ENCODE measurements around the gene VWA8.

Gene VWA8

DNA sequence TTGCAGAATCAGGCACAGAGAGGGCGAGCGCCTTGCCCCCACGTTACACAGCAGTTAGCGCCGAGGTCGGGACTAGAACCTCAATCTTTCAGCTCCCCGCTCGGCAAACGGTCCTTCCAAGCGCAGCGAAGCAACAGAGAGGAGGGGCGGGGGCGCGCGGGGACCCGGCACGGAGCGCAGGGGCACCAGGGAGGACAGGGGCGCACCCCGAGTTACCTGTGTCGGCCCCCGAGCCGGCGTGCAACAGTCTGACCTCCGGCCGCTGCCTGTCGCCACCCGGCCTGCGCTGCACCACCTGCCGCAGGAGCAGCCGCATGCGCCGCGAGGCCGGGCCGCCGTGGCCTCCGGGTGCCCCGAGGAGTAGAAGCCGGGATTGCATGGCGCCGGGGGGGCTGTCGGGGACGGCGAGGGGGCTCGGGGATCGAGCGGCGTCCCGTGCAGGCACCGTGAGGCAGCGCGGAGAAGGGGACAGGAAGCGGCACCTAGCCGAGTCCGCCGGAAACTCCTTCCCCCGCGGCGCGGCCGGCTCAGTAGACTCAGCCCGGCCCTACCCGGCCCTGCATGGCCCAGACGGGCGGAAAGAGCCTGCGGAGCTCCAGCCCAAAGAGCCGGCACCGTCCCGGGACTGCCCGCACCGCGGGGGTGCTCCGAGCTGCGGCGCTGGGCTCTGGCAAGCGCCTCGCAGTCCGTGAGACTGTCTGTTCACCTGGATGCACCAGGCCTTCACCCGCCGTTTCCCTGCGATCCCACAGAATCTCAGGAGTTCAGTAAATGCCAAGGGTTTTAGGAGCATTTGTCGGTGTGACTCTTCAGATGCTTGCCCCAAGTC, at the start of gene VWA8:
VWA8 (minus strand) TSS at position 473 of the 829 bp plus-strand sequence; CDS start at position 379, 94 bp downstream.
- H3K36me3 Mint-ChIP-seq, result peaks cover 5% of the 10 kb centered on the region
- H3K27ac Mint-ChIP-seq, result peak within 1 kb of the TSS; percentile 87
- H3K4me3 Mint-ChIP-seq, result peak within 1 kb of the TSS; percentile 93
- no peaks in the 10 kb centered on the region for H3K9me3 Mint-ChIP-seq
- H3K27me3 Mint-ChIP-seq, result no peaks in the 10 kb centered on the region
- DNase-seq, result peak; percentile 89
- H3K4me1 Mint-ChIP-seq, result peaks cover 31% of the 10 kb centered on the region
- CTCF ChIA-PET, result interaction anchor here (0.5 to 3.4 kb wide), 3 partner anchors 11 to 126 kb away, joined by 3 to 11 read pairs (median 8); no protein-coding TSS in a partner anchor

DNA sequence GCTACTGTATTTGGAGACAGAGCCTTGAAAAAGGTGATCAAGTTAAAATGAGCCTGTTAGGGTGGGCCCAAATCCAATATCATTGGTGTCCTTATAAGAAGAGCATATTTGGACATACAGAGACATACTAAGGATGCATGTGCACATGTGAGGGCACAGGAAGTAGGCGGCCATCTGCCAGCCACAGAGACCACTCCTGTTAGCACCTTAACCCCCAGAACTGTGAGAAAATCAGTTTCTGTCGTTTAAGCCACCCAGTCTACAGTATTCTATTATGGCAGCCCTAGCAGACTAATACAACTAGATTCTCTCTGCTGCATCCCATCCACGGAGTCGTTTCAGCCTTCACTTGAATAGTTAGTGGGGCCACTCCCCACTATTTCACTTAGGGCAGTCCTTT, 48.1 kb upstream of the VWA8 start:
- H3K4me3 Mint-ChIP-seq, result no peak overlapping the region
- CTCF ChIA-PET, result no interaction called here

DNA sequence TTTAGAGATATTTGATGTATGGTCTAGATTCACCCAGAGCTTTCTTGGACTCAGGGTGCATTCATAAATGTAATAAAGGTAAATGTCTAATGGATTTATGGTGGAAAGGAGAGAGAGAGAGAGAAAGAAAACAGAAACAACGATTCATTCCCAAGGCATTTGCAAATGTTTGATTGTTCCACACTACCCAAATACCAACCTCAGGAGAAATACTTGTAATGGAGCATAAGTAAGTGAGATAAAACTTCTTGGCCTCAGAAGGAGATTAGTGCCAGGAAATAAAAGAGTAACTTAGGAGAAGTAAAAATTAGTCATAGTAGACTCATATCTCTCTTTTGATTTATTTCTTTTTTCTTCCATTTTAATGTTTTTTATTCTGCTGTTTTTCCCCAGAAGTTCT, 46.9 kb upstream of the VWA8 start:
- Mint-ChIP-seq H3K9me3 (no peaks in the 10 kb centered on the region), H3K27me3 (peaks cover 5% of the 10 kb centered on the region), H3K4me3 (no peak overlapping the region), H3K4me1 (no peaks in the 10 kb centered on the region), H3K27ac (no peak overlapping the region), H3K36me3 (no peaks in the 10 kb centered on the region)
- CTCF ChIA-PET, result no interaction called here
- DNase-seq, result no peak

More for the DNA sequence above, 48.1 kb upstream of the VWA8 start:
- Mint-ChIP-seq H3K27ac (no peak overlapping the region), H3K27me3 (peaks cover 10% of the 10 kb centered on the region), H3K36me3 (no peaks in the 10 kb centered on the region), H3K4me1 (no peaks in the 10 kb centered on the region), H3K9me3 (no peaks in the 10 kb centered on the region)
- no peak for DNase-seq

DNA sequence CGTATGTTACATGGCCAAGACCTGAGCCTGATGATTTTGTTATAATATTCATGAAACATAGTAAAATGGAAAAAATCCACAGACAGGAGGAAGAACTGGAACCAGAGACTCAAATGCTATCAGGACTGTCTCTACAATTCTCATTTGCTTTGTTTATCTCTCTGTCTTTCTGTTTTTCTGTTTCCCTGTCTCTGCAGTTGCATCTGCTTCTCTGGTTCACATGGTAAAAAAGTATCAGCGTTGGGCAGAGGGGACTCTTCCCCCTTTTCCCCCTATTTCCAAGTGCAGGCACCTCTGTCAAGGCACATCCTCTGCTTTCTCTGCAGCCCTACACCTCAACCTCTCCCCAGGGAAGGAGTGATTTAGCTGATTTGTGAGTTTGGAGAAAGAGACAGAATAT, 41.2 kb upstream of the VWA8 start:
- Mint-ChIP-seq H3K9me3 (no peaks in the 10 kb centered on the region), H3K4me1 (no peaks in the 10 kb centered on the region), H3K27me3 (peaks cover 23% of the 10 kb centered on the region), H3K27ac (no peak overlapping the region), H3K36me3 (no peaks in the 10 kb centered on the region), H3K4me3 (no peak overlapping the region)
- CTCF ChIA-PET, result no interaction called here
- DNase-seq, result no peak

DNA sequence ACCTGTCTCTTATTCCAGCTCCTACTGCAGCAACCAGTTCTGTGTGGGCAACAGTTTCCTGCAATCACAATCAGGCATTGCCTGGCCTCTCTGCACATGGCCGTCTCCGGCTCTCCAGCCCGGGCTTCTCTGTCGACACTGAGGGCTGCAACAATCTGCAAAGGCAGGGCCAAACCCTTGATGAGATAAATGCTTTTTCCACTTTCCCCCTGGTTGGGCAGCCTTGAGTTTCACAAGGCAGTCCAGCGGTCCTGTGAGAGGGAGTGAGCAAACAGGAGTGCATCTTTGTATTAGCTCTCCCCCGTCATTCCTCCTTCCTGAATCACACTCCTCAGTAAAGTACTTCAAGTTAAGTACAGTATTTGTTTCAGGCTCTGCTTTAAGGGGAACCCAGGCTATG, 40.7 kb upstream of the VWA8 start:
- Mint-ChIP-seq H3K36me3 (no peaks in the 10 kb centered on the region), H3K27ac (no peak overlapping the region), H3K4me3 (no peak overlapping the region), H3K27me3 (peaks cover 23% of the 10 kb centered on the region), H3K9me3 (no peaks in the 10 kb centered on the region), H3K4me1 (no peaks in the 10 kb centered on the region)
- no peak for DNase-seq
- CTCF ChIA-PET, result no interaction called here

DNA sequence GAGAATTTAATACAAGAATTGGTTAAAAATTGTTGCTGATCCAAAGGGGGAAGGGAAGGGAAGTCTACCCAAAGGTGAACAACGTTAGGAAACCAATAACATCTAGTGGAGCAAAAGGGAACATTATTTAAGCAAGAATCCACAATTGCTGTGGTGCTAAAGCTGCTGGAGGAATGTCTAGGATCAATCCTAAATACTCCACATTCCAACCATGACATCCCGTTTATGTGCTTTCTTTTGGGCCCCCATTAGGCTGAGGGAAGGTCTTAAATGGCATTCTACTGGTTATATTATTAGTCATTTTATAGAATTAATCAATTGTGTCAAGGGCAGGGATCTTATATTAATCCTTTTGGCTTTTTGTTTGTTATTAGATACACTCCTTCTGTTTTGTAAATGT, 39.9 kb upstream of the VWA8 start:
- CTCF ChIA-PET, result no interaction called here
- no peak for DNase-seq
- Mint-ChIP-seq H3K4me3 (no peak overlapping the region), H3K27me3 (peaks cover 23% of the 10 kb centered on the region), H3K36me3 (no peaks in the 10 kb centered on the region), H3K27ac (no peak overlapping the region), H3K9me3 (no peaks in the 10 kb centered on the region), H3K4me1 (no peaks in the 10 kb centered on the region)

DNA sequence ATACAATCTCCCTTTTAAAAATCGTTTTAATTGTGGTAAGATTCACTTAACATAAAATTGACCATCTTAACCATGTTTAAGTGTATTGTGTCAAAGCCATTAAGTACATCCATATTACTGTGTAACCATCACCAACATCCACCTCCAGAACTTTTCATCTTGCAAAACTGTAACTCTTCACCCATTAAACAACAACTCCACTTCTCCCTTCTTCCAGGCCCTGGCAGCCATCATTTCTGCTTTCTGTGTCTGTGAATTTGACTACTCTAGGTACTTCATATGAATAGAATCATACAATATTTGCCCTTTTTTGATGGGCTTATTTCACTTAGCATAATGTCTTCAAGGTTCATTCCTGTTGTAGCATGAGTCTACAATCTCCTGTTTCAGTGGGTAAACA, 36.5 kb upstream of the VWA8 start:
- Mint-ChIP-seq H3K27ac (no peak overlapping the region), H3K27me3 (peaks cover 27% of the 10 kb centered on the region), H3K4me3 (no peak overlapping the region), H3K9me3 (no peaks in the 10 kb centered on the region), H3K36me3 (no peaks in the 10 kb centered on the region), H3K4me1 (no peaks in the 10 kb centered on the region)
- no peak for DNase-seq
- CTCF ChIA-PET, result no interaction called here

DNA sequence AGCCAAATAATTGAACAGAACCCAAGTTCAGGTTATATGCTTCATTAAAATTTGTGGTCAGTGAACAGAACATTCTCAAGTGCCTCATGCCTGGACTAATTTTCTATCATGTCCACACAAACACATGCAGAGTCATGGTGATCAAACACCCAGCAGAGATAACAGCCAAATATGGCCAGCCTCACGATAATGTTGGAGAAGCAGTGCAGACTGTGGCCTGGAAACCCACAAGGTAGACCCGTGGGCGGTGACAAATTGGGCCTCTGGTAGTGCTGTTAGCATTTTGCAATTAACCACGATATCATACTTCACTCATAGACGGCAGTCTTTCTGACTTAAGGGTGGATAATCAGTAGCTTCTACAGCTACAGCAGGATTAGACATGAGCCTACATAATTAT, 35.0 kb upstream of the VWA8 start:
- peaks cover 22% of the 10 kb centered on the region for H3K27me3 Mint-ChIP-seq
- no peak overlapping the region for H3K4me3 Mint-ChIP-seq
- DNase-seq, result no peak
- H3K9me3 Mint-ChIP-seq, result no peaks in the 10 kb centered on the region
- CTCF ChIA-PET, result no interaction called here
- H3K27ac Mint-ChIP-seq, result no peak overlapping the region
- H3K4me1 Mint-ChIP-seq, result no peaks in the 10 kb centered on the region
- H3K36me3 Mint-ChIP-seq, result no peaks in the 10 kb centered on the region

DNA sequence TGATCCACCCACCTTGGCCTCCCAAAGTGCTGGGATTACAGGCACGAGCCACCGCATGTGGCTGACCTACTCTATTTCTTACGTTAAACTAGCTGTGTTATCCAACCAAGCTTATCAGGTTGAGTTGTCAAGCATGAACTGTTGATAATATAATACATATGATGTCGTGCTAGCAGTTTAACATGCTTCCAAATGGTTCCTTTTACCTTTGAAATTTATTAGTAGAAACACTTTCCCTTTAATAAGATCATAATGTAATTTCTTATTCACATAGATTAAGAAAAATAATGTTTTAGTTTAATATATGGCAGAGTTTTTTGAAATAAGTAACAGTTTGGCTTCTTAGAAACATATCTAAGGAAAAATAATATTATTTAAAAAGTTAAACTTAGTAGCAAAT, 34.4 kb upstream of the VWA8 start:
- Mint-ChIP-seq H3K27me3 (peaks cover 24% of the 10 kb centered on the region), H3K4me3 (no peak overlapping the region)

DNA sequence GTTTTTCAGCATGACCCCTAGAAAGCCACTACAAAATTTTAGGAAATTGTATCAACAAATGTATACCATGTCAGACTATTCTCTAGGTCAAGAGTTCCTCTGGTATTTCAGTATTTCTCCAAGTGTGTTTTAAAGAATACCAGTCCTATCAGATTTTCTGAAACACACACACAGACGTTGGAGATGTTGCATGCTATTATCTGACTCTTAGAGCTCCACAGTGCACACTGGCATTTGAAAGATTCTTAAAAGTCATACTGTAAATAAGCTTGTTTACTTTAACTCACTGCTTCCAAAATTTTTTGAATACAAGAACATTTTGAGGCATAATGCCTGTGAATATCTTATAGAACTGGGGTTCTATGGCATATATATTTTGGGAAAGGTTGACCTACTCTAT, 33.8 kb upstream of the VWA8 start:
- CTCF ChIA-PET, result no interaction called here
- Mint-ChIP-seq H3K9me3 (no peaks in the 10 kb centered on the region), H3K27ac (no peak overlapping the region), H3K4me1 (no peaks in the 10 kb centered on the region), H3K4me3 (no peak overlapping the region), H3K27me3 (peaks cover 28% of the 10 kb centered on the region), H3K36me3 (no peaks in the 10 kb centered on the region)
- DNase-seq, result no peak

More for the DNA sequence above, 34.4 kb upstream of the VWA8 start:
- CTCF ChIA-PET, result no interaction called here
- Mint-ChIP-seq H3K4me1 (no peaks in the 10 kb centered on the region), H3K36me3 (no peaks in the 10 kb centered on the region), H3K9me3 (no peaks in the 10 kb centered on the region), H3K27ac (no peak overlapping the region)
- DNase-seq, result no peak

DNA sequence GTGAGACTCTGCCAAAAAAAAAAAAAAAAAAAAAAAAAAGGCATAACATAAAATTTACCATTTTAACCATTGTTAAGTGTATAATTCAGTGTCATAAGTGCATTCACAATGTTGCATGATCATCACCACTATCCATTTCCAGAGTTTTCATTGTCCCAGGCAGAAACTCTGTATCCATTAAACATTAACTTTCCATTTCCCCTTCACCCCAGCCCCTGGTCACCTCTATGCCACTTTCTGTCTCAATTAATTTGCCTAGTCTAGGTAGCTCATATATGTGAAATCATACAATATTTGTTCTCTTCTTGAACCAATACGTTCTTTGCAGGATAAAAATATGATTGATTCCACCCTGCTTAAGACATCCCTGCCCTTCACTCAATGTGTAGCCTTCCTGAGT, 31.0 kb upstream of the VWA8 start:
- Mint-ChIP-seq H3K9me3 (no peaks in the 10 kb centered on the region), H3K27me3 (peaks cover 15% of the 10 kb centered on the region), H3K27ac (no peak overlapping the region), H3K4me3 (no peak overlapping the region), H3K36me3 (no peaks in the 10 kb centered on the region), H3K4me1 (no peaks in the 10 kb centered on the region)
- CTCF ChIA-PET, result no interaction called here
- DNase-seq, result no peak

DNA sequence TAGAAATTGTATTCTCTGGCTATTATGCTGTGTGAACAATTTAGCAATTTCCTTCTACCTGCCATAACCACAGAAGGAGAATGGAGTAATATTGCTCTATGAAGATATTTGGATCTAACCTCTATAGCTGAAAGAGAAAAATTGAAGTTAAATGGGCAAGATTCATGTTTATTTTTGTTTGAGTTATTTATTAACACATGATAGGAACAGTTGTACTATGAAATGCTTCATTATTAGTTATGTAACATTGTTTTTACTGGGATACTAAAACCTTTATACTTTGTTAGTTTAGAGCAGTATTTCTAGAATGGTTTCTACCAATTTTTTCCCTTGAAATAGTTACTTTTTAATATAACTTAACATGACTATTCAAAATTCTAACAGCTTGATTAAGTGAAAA, 27.3 kb upstream of the VWA8 start:
- Mint-ChIP-seq H3K27ac (no peak overlapping the region), H3K9me3 (no peaks in the 10 kb centered on the region), H3K4me3 (no peak overlapping the region), H3K36me3 (no peaks in the 10 kb centered on the region), H3K4me1 (no peaks in the 10 kb centered on the region), H3K27me3 (peaks cover 39% of the 10 kb centered on the region)
- CTCF ChIA-PET, result no interaction called here
- DNase-seq, result no peak

DNA sequence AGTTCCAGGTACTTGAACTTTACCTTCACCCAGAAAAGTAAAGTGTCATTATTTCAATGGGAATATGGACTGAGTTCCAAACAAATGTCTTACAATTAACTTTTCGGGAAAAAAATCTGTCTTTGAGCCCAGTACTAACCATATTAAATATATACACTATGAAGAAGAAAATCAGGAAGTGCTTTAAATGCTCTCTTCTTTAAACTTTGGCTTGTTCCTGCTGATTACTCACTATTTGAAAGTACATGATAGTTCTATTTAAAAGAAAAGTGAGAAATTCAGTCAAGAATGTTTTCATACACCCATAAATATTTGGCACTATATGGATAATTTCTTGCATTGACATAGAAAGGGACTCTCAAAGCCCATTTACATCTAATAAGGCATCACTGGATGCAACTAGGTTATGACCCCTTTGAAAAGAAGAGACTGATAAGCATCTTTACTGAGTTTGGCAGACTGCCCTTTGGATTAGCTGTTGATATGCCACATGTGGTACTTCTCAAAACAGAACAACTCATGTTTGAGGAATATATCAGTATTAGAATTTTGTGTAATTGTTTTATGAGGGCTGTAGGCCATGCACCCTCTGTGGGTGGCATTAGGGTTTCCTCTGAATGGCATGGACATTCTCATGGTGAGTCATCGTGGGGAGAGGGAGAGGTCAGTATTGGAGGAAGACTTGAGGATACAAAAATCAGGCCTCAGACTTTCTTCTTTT, 25.0 kb upstream of the VWA8 start:
- Mint-ChIP-seq H3K9me3 (no peaks in the 10 kb centered on the region), H3K36me3 (no peaks in the 10 kb centered on the region), H3K27me3 (peaks cover 43% of the 10 kb centered on the region), H3K27ac (no peak overlapping the region), H3K4me3 (no peak overlapping the region), H3K4me1 (no peaks in the 10 kb centered on the region)
- CTCF ChIA-PET, result no interaction called here
- DNase-seq, result no peak

DNA sequence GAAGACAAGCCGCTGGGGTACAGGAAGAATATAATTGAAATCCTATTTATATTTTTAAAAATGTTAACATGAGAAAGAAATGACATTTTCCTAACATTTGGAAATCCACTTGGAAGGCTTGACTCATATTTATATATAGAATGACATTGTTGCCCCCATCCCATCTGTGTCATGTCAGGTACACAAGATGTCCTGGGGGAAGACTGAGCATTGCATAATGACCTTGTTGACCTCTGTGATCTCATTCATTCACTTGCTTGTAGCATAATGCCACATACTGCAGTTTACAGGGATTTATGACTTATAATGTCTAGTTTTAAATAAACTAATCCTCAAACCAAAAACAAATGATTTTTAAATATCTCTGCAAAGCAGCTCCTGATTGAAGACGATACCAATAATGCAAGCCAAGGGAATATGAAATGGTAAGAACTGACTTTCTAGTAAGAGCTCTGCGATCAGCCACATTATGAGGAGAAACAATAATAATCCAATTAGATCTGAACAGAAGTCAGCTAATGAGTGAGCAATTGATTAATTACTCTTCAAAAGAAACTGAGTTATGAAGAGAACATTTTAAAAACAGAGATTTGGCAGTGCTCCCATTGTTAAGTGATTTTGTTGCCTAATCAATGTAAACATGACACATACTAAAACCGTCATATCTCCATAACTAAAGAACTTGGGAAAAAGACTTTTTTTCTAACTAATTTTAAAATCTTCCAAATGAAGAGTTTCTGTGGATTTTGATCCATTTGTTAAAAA, 21.2 kb upstream of the VWA8 start:
- Mint-ChIP-seq H3K4me3 (no peak overlapping the region), H3K36me3 (no peaks in the 10 kb centered on the region), H3K4me1 (no peaks in the 10 kb centered on the region), H3K27ac (no peak overlapping the region), H3K9me3 (no peaks in the 10 kb centered on the region), H3K27me3 (peaks cover 47% of the 10 kb centered on the region)
- CTCF ChIA-PET, result no interaction called here
- DNase-seq, result no peak

Data from activated naive CD4-positive, alpha-beta T cell treated with anti-CD3 and anti-CD28 coated beads, Interleukin-2, amount 10 ng/mL, durations not matched to agents 7 days and 5 days (primary cell).